Kidney (tissue), 14 donors: ENCODE measurements around the gene CLIP1. TPM values are rescaled to one million over a fixed set of nuclear protein-coding genes. Genes with fewer than 3 reads are reported as not detected.
"Not testable (repeated sequence)": the region's sequence is repeated elsewhere in the genome, so short reads cannot be mapped to it uniquely, and the experiment has no call there.

Experiments used
- DNase-seq, 5 donors: peaks; one replicate each; pipeline ENCODE4 v3.0.0-alpha.2; 2013 to 2020
- FAIRE-seq: peaks from 2 replicates; lab custom pipeline; 2012; peaks lifted over from hg19 to GRCh38; lab: Jason Lieb, UNC
- H3K27ac ChIP-seq, 2 donors: one replicate each; pipeline ENCODE4 v1.7.0; 2013; ENCODE audit warnings: low read depth in 2 of 2, low read length in 2 of 2, inconsistent platforms in 1 of 2
- H3K27me3 ChIP-seq: one replicate; pipeline ENCODE4 v1.7.1; 2013; ENCODE audit warnings: low read length, inconsistent platforms; ENCODE audit not compliant: control insufficient read depth, insufficient read depth
- H3K36me3 ChIP-seq, 3 donors: one replicate each; pipeline versions ENCODE4 v1.7.0 to v1.7.1; 2013; ENCODE audit warnings: low read length in 3 of 3, control low read depth in 1 of 3, inconsistent platforms in 1 of 3; ENCODE audit not compliant: insufficient read depth in 3 of 3, control insufficient read depth in 2 of 3
- H3K4me1 ChIP-seq, 3 donors: one replicate each; pipeline versions ENCODE4 v1.7.0 to v1.7.1; 2013; ENCODE audit warnings: low read length in 3 of 3, inconsistent platforms in 1 of 3, low read depth in 1 of 3; ENCODE audit not compliant: control insufficient read depth in 2 of 3, insufficient read depth in 2 of 3
- H3K4me3 ChIP-seq, 3 donors: one replicate each; pipeline versions ENCODE4 v1.7.0 to v1.8.1; 2013; ENCODE audit warnings: low read length in 3 of 3, control low read depth in 1 of 3, inconsistent platforms in 1 of 3
- H3K9ac ChIP-seq, 3 donors: one replicate each; pipeline versions ENCODE4 v1.7.0 to v1.7.1; 2013; ENCODE audit warnings: low read length in 3 of 3, control low read depth in 1 of 3, inconsistent platforms in 1 of 3
- H3K9me3 ChIP-seq, 3 donors: one replicate each; pipeline versions ENCODE4 v1.7.0 to v1.7.1; 2013; ENCODE audit warnings: low read length in 3 of 3, control low read depth in 1 of 3, inconsistent platforms in 1 of 3; ENCODE audit not compliant: control insufficient read depth in 2 of 3, insufficient read depth in 1 of 3
- intact Hi-C: fragments of 100-400 bp; cut with DNase I; formaldehyde crosslinking; loops from one replicate; pipeline ENCODE4 v1.11.1; 2022
- polyA plus RNA-seq: library from polyadenylated mRNA; stranded (reverse); fragments of 350-450 nt; fragmentation: Illumina TruSeq; extraction: RNeasy Lipid Tissue Mini Kit (QIAGEN cat#74804); gene quantifications from one replicate; pipeline ENCODE4 v1.2.3, GENCODE V29; 2014; ENCODE audit warnings: low read depth, low replicate concordance; ENCODE audit not compliant: insufficient read depth
- total RNA-seq: library from RNA; stranded (reverse); fragmentation: NEBNext Ultra II Directional; extraction: Animal tissue kit (Norgen Biotek cat#: 25700); gene quantifications from one replicate; pipeline ENCODE4 v1.2.1, GENCODE V29; 2021
- TF ChIP-seq, protein P1 (sequence below): IDR thresholded peaks from 3 replicates; pipeline ENCODE4 v1.5.1; 2012; ENCODE audit warnings: mild to moderate bottlenecking, moderate library complexity, borderline replicate concordance; ENCODE audit not compliant: insufficient read depth; ENCODE audit errors: extremely low read depth
- donor health status: control.
- donor health status: control.
- donor health status: control.
- donor health status: control.
- donor health status: control.
- donor health status: DM: yes; HTN: yes; CAD: no.
- donor health status: Normal renal cell carcinoma (clear cell type).

Gene CLIP1
- total and polyA plus RNA-seq, 2 donors from 2014 or later = 14.5 to 85.3 TPM

DNA sequence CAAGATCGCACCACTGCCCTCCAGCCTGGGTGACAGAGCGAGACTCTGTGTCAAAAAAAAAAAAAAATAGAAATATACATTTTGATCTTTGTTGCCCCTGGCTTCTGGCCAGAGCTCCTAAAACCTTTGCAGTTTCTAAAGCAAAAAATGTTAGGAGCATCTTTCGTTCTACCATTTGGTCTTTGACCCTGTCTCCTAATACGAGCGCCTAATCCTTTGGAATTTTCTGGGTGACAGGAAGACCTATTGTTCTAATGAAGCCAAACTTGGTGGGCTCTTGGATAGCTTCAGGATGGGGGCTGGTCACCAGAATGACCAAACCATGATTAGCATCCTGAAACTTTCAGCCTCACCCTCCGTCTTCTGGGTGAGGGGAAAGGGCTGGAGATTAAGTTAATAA, 32.3 kb upstream of the CLIP1 start:
- Histone ChIP-seq H3K27me3 (no peaks in the 10 kb centered on the region), H3K4me1 (no peaks in the 10 kb centered on the region), H3K9ac (no peak overlapping the region), H3K9me3 (no peaks in the 10 kb centered on the region), H3K36me3 (no peaks in the 10 kb centered on the region), H3K4me3 (no peak overlapping the region), H3K27ac (no peak overlapping the region)
- intact Hi-C loops = no loop called here
- DNase-seq = no peak
- TF ChIP-seq, protein P1, sequence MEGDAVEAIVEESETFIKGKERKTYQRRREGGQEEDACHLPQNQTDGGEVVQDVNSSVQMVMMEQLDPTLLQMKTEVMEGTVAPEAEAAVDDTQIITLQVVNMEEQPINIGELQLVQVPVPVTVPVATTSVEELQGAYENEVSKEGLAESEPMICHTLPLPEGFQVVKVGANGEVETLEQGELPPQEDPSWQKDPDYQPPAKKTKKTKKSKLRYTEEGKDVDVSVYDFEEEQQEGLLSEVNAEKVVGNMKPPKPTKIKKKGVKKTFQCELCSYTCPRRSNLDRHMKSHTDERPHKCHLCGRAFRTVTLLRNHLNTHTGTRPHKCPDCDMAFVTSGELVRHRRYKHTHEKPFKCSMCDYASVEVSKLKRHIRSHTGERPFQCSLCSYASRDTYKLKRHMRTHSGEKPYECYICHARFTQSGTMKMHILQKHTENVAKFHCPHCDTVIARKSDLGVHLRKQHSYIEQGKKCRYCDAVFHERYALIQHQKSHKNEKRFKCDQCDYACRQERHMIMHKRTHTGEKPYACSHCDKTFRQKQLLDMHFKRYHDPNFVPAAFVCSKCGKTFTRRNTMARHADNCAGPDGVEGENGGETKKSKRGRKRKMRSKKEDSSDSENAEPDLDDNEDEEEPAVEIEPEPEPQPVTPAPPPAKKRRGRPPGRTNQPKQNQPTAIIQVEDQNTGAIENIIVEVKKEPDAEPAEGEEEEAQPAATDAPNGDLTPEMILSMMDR = no peak
- FAIRE-seq = no peak

DNA sequence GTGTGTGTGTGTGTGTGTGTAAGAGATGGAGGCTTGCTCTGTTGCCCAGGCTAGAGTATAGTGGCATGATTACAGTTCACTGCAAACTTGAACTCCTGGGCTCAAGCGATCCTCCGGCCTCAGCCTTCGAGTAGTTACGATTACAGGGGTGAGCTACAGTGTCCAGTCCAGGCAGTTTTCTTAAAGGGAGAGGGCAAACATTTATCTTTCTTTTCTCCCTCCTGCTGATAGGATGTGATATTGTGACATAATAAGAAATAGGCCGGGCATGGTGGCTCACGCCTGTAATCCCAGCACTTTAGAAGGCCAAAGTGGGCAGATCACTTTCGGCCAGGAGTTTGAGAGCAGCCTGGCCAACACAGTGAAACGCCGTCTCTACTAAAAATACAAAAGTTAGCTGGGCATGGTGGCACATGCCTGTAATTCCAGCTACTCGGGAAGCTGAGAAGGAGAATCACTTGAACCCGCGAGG, 31.8 kb upstream of the CLIP1 start:
- Histone ChIP-seq H3K4me1 (no peaks in the 10 kb centered on the region), H3K9me3 (no peaks in the 10 kb centered on the region), H3K27me3 (no peaks in the 10 kb centered on the region), H3K27ac (no peak overlapping the region), H3K4me3 (no peak overlapping the region), H3K36me3 (no peaks in the 10 kb centered on the region), H3K9ac (no peak overlapping the region)
- intact Hi-C loops = no loop called here
- no peak for FAIRE-seq
- TF ChIP-seq, protein P1 = no peak
- no peak for DNase-seq

DNA sequence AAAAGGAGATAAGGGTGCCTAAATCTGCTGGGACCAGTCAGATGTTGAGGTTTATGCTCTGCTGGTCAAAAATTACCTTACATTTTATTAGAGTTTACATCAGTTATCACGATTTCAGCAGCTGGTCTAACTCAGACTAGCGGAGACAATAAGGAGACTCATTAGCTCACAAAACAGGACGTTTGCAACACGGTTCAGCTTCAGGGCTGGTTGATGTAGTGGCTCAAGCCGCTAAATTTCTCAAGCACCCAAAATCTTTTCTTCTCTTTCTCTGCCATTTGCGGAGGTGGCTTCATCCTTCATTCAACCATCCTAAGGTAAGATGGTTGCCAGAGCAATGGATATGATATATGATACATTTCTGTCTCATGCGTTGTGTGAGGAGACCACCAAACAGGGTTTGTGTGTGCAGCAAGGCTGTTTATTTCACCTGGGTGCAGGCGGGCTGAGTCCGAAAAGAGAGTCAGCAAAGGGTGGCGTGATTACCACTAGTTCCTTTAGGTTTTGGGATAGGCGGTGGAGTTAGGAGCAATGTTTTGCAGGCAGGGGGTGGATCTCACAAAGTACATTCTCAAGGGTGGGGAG, 30.3 kb upstream of the CLIP1 start:
- Histone ChIP-seq H3K9me3 (no peaks in the 10 kb centered on the region), H3K4me3 (no peak overlapping the region), H3K27ac (no peak overlapping the region), H3K9ac (no peak overlapping the region), H3K4me1 (no peaks in the 10 kb centered on the region), H3K27me3 (no peaks in the 10 kb centered on the region), H3K36me3 (no peaks in the 10 kb centered on the region)
- intact Hi-C loops = no loop called here
- no peak for FAIRE-seq
- TF ChIP-seq, protein P1 = no peak
- no peak for DNase-seq

DNA sequence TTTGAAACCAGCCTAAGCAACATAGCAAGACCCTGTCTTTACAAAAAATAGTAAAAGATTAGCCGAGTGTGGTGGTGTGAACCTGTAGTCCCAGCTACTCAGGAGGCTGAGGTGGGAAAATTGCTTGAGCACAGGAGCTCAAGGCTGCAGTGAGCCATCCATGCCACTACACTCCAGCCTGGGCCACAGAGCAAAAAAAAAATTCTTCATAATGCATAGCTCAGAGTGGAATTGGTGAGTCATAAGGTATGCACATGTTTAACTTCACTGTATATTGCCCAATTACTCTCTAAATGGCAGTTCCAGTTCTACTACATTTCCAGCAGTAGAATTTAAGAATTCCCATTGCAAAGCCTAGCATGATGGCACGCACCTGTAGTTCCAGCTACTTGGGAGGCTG, 26.8 kb upstream of the CLIP1 start:
- Histone ChIP-seq H3K4me1 (no peaks in the 10 kb centered on the region), H3K9ac (no peak overlapping the region), H3K36me3 (no peaks in the 10 kb centered on the region), H3K27me3 (no peaks in the 10 kb centered on the region), H3K4me3 (no peak overlapping the region), H3K27ac (no peak overlapping the region), H3K9me3 (no peaks in the 10 kb centered on the region)
- TF ChIP-seq, protein P1 = no peak
- intact Hi-C loops = no loop called here
- DNase-seq = no peak
- FAIRE-seq = no peak

DNA sequence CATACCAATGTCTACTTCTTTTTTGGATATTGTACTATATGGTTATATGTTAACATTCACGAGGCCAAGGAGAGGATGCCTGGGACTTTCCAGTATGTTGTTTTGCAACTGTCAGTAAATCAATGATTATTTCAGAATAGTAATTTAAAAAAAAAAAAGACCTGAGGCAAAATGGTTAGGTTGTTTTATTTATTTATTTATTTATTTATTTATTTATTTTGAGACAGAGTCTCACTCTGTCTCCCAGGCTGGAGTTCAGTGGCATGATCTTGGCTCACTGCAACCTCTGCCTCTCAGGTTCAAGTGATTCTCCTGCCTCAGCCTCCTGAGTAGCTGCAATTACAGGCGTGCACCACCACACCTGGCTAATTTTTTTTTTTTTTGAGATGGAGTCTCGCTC, 25.4 kb upstream of the CLIP1 start:
- H3K9ac ChIP-seq, H3K27ac ChIP-seq, H3K4me3 ChIP-seq, intact Hi-C loops, H3K36me3 ChIP-seq, DNase-seq, H3K27me3 ChIP-seq, H3K9me3 ChIP-seq, FAIRE-seq, H3K4me1 ChIP-seq: not testable (repeated sequence)
